Measurements from ENCODE around the gene BDNF. TPM values are rescaled to one million over a fixed set of nuclear protein-coding genes. Genes with fewer than 3 reads are reported as not detected.
"Not testable (repeated sequence)": the region's sequence is repeated elsewhere in the genome, so short reads cannot be mapped to it uniquely, and the experiment has no call there.

BDNF gene
- total and polyA plus RNA-seq, 2 of the 8 experiments (the other 6 are each of a cell fraction or from before 2014, with no cell fraction given): 2.4 to 5.4 TPM

DNA sequence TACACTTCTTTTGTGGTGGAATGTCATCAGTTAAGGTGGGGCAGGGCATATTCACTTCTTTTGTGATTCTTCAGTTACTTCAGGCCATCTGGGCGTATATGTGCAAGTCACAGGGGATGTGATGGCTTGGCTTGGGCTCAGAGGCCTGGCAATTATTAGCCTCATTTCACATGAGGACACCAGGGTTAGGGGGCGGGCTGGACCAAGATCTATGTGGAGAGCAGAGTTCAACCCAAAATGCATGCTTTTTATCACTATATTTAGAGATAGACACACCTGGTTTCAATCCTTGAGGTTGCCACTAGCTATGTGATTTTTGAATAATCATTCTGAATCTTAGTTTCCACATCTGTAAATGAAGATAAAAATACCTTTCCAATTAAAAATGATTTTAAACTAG is 65.5 kb downstream of the BDNF start:
- WGBS, 2 experiments (ENCODE audit: extremely low coverage in 1 of 2, insufficient coverage in 1 of 2, insufficient read length in 1 of 2, insufficient replicate concordance in 2 of 2, low coverage in 1 of 2, low lambda C conversion rate in 2 of 2, missing lambda C conversion rate in 1 of 2): 2% methylated on average over 2 of the region's 2 CpGs; no CpG with 5 or more reads in 1 of the 2 experiments
- not testable (repeated sequence) for H3K9me3 ChIP-seq (ENCODE audit: insufficient read depth in 2 of 2, low read depth in 1 of 2, low read length in 1 of 2); H4K20me1 ChIP-seq (replicated peaks in 1 of 2; ENCODE audit: control insufficient read depth in 1 of 2, insufficient read depth in 2 of 2, low read length in 2 of 2)

More for the DNA sequence above, 65.5 kb downstream of the BDNF start:
- ChIA-PET CTCF (ENCODE audit: partially characterized antibody) (interaction anchor here (0.7 to 1.9 kb wide), 4 partner anchors 10 to 61 kb away, joined by 3 to 4 read pairs (median 4); no protein-coding TSS in a partner anchor), POLR2A (ENCODE audit: partially characterized antibody) (interaction anchor here (2.1 to 13.4 kb wide), 9 partner anchors 9 to 83 kb away, joined by 7 to 189 read pairs (median 14); partner anchors contain the start of gene BDNF)
- H4K5ac ChIP-seq (ENCODE audit: insufficient read length, low read depth, low read length): peak overlapping the region; percentile 95
- H3K9ac ChIP-seq (replicated peaks in 1 of 4; ENCODE audit: extremely low read depth in 1 of 4, low read depth in 3 of 4, low read length in 3 of 4); H3K79me1 ChIP-seq (ENCODE audit: low read depth, low read length); H4K8ac ChIP-seq (ENCODE audit: extremely low read depth, insufficient read depth, low read length); H2BK20ac ChIP-seq (ENCODE audit: low read length); H3K23me2 ChIP-seq (ENCODE audit: low read depth, low read length); H3K27me3 ChIP-seq (replicated peaks in 1 of 4; ENCODE audit: control insufficient read depth in 3 of 4, extremely low read depth in 1 of 4, insufficient read depth in 3 of 4, low read length in 3 of 4); DNase-seq (ENCODE audit: low read depth in 1 of 2, low spot score in 2 of 2); H2AK5ac ChIP-seq (ENCODE audit: low read depth, low read length); H2AFZ ChIP-seq (ENCODE audit: low read length); H2BK12ac ChIP-seq (ENCODE audit: low read depth, low read length); H3K23ac ChIP-seq (ENCODE audit: insufficient read length); H2BK5ac ChIP-seq (ENCODE audit: low read depth, low read length); H2BK15ac ChIP-seq (ENCODE audit: low read length); H3K18ac ChIP-seq (ENCODE audit: extremely low read depth, low read length); H3K14ac ChIP-seq (ENCODE audit: insufficient read length): not testable (repeated sequence)
- H3K27ac ChIP-seq (ENCODE audit: low read depth, low read length): peak overlapping the region; percentile 74; the same call in 1 of the 2 replicates
- H3K4ac ChIP-seq (replicated peaks; ENCODE audit: insufficient read length, low read depth, low read length): peak overlapping the region; percentile 74
- peaks cover 6 to 17% (median 14%) of the 10 kb centered on the region in 4 experiments; a peak in 6 of 7 replicates for H3K4me1 ChIP-seq (replicated peaks in 1 of 4; ENCODE audit: control insufficient read depth in 3 of 4, insufficient read depth in 4 of 4, low read length in 3 of 4)
- peaks cover 0 to 12% (median 6%) of the 10 kb centered on the region in 4 experiments; a peak in 2 of 8 replicates for H3K36me3 ChIP-seq (ENCODE audit: control insufficient read depth in 2 of 4, insufficient read depth in 4 of 4, low read length in 3 of 4)
- peak overlapping the region; percentile 40 to 72; a peak in 3 of 4 replicates for H3K4me2 ChIP-seq (ENCODE audit: insufficient read depth in 1 of 2, low read depth in 2 of 2, low read length in 2 of 2)
- peak; percentile 28 for FAIRE-seq
- H2BK120ac ChIP-seq (replicated peaks; ENCODE audit: low read depth, low read length): peak overlapping the region; percentile 97
- H4K91ac ChIP-seq (replicated peaks; ENCODE audit: insufficient read length, low read length): peak overlapping the region; percentile 52
- H3K56ac ChIP-seq (replicated peaks; ENCODE audit: insufficient read length, low read depth, low read length): peak overlapping the region; percentile 92
- peaks cover 0 to 35% of the 10 kb centered on the region in 2 experiments; a peak in 2 of 4 replicates for H3K79me2 ChIP-seq (ENCODE audit: control insufficient read depth in 1 of 2, insufficient read depth in 2 of 2, low read length in 2 of 2)
- H3K4me3 ChIP-seq (ENCODE audit: extremely low read depth in 1 of 4, insufficient read depth in 2 of 4, low read depth in 3 of 4, low read length in 4 of 4): peak overlapping the region in 2 of 4 experiments; percentile 31 to 50; a peak in 5 of 8 replicates
- TF ChIP-seq POLR2AphosphoS5 (IDR thresholded peaks at IDR 0.05; ENCODE audit: low read depth, low read length) (peak; percentile 24; the same call in 1 of the 2 replicates), TAF1 (IDR thresholded peaks at IDR 0.05; ENCODE audit: low read depth, low read length) (peak; percentile 47; the same call in 1 of the 2 replicates)
